RWPE1 (cell line): ENCODE data around the gene BCAS2.
"Not testable (repeated sequence)": the region's sequence is repeated elsewhere in the genome, so short reads cannot be mapped to it uniquely, and the experiment has no call there.

Source experiments
- CTCF ChIA-PET: fragments of 350-600 bp; sonication (Branson Sonifier 250); formaldehyde crosslinking; extraction: SDS; loops from one replicate; lab custom pipeline; 2021; lab: Yijun Ruan, JAX
- POLR2A ChIA-PET: fragments of 400-600 bp; formaldehyde crosslinking; extraction: SDS; loops from one replicate; lab custom pipeline; 2020; ENCODE audit warnings: antibody characterized with exemption; ENCODE audit not compliant: low non-redundant PET; lab: Yijun Ruan, JAX
- DNase-seq: peaks from one replicate; pipeline ENCODE4 v3.0.0; 2012; ENCODE audit warnings: low spot score
- H3K27ac ChIP-seq: fragments of 450-650 bp; 2 replicates; pipeline ENCODE4 v1.5.1; 2017
- CTCF ChIP-seq: fragments of 450-650 bp; conservative IDR thresholded peaks from 2 replicates; pipeline ENCODE4 v1.5.1; 2017; ENCODE audit warnings: low read depth, mild to moderate bottlenecking

Gene BCAS2

GRCh38 chr1:114564141-114564540, 17.3 kb downstream of the BCAS2 start:
- no peak for TF ChIP-seq CTCF
- DNase-seq = no peak
- CTCF ChIA-PET = no interaction called here
- POLR2A ChIA-PET = no interaction called here
- H3K27ac ChIP-seq = no peak overlapping the region

GRCh38 chr1:114562978-114563510, 18.4 kb downstream of the BCAS2 start:
- CTCF ChIA-PET, DNase-seq, POLR2A ChIA-PET, H3K27ac ChIP-seq: not testable (repeated sequence)

- H3K27ac ChIP-seq = no peak overlapping the region
- POLR2A ChIA-PET = no interaction called here
- DNase-seq = no peak
- TF ChIP-seq CTCF = no peak
- CTCF ChIA-PET = interaction anchor here (0.5 to 0.6 kb wide), 2 partner anchors 61 to 423 kb away, joined by 3 read pairs; no protein-coding TSS in a partner anchor
Measured at GRCh38 chr1:114561333-114561732, 20.1 kb downstream of the BCAS2 start.

GRCh38 chr1:114559356-114559755, 22.1 kb downstream of the BCAS2 start:
- CTCF ChIA-PET = interaction anchor here (0.6 to 1.9 kb wide), 7 partner anchors 113 to 526 kb away, joined by 3 to 10 read pairs (median 4); no protein-coding TSS in a partner anchor

GRCh38 chr1:114558544-114558943, 22.9 kb downstream of the BCAS2 start:
- TF ChIP-seq CTCF = peak; percentile 45
- POLR2A ChIA-PET = no interaction called here
- CTCF ChIA-PET = interaction anchor here (0.7 kb wide), 2 partner anchors 119 to 466 kb away, joined by 3 to 4 read pairs; no protein-coding TSS in a partner anchor
- peak; percentile 55 for DNase-seq
- no peak overlapping the region for H3K27ac ChIP-seq

More at GRCh38 chr1:114559356-114559755, 22.1 kb downstream of the BCAS2 start:
- POLR2A ChIA-PET = no interaction called here
- no peak overlapping the region for H3K27ac ChIP-seq
- DNase-seq = no peak
- TF ChIP-seq CTCF = no peak

- ChIA-PET CTCF (interaction anchor here (0.9 kb wide), 1 partner anchor 208 kb away, joined by 3 read pairs; no protein-coding TSS in a partner anchor), POLR2A (no interaction called here)
- DNase-seq = peak; percentile 23
Measured at GRCh38 chr1:114554577-114554976, 26.8 kb downstream of the BCAS2 start.

More at GRCh38 chr1:114554577-114554976, 26.8 kb downstream of the BCAS2 start:
- no peak overlapping the region for H3K27ac ChIP-seq
- TF ChIP-seq CTCF = no peak
